ENCODE data around the gene ACAD10.
A peak's percentile ranks its signal among the peaks of the same experiment; 100 is the strongest.

Gene ACAD10

DNA sequence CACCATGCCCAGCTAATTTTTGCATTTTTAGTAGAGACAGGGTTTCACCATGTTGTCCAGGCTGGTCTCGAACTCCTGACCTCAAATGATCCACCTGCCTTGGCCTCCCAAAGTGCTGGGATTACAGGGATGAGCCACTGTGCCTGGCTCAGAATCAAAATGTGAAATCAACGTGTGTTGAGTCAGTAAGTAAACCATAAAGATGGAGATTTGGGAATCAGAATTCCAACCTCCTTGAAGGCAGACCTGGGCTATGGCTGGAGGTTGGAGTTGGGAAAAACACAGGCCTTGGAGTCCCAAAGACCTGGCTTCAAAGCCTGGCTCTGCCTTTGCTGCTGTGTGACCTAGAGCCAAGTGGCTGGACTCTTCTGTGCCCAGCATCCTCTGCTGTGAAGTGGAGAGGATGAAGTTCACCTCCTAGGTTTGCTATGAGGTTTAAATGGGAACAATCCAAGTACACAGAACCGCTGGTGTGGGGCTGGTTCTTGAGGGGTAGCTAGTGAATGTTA is 91.0 kb downstream of the ACAD10 start:
- DNase-seq (ENCODE audit: low read depth) = no peak

- no peak for DNase-seq (ENCODE audit: low read depth)
These were observed 91.6 kb downstream of the ACAD10 start for GRCh38 chr12:111777345-111778045.

DNA sequence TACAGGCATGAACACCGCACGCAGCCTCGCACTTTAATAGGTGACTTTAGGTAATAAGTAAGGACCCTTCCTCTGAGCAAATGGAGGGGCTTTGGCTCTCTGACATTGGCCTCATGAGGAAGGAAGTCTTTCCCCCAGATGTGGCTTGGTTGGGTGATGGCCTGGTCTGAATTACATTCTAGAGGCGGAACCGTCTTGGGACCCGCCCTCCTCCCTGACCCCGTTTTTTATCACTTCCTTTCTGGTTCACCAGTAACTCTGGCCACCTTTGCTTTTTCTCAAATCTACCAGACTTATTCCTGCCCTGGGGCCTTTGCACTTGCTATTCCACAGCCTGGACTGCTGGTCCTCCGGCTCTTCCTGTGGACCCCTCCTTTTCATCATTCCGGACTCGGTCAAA is 94.3 kb downstream of the ACAD10 start:
- DNase-seq (ENCODE audit: low read depth) = no peak

DNA sequence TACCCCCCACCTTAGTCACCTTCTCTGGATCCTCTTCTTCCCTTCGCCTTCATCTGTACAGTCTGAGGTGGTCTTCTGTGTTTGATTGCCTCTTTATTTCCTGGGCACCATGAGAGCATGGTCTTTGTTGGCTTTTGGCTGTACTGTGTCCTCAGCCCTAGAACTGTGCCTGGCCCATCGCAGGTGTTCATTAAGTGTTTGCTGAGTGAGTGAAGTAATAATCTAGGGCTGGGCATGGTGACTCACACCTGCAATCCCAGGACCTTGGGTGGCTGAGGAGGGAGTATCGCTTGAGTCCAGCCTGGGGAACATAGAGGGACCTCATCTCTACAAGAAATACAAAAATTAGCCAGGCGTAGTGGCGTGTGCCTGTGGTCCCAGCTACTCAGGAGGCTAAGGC is 94.8 kb downstream of the ACAD10 start:
- no peak for DNase-seq (ENCODE audit: low read depth)

- no peak for DNase-seq (ENCODE audit: low read depth)
These were observed 95.3 kb downstream of the ACAD10 start for GRCh38 chr12:111781085-111781658.

GRCh38 chr12:111783046-111783445 is 97.2 kb downstream of the ACAD10 start:
- DNase-seq (ENCODE audit: low read depth) = no peak

DNA sequence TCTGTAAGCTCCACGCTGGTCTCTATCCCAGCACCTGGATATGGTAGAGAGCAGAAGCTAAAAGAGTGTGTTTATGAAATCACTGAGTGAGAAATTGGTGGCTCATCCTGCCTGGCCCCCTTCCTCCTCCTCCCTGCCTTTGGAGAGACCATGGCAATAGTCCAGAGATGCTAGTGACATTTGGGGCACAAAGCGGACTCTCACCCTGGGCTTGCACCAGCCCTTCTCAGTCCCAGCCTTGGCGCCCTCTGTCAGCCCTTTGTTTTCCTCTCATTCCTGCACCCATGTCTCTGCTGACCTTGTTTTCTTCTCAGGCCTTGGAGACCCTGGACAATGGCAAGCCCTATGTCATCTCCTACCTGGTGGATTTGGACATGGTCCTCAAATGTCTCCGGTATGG is 99.1 kb downstream of the ACAD10 start:
- DNase-seq (ENCODE audit: low read depth) = no peak

- peak; percentile 44 for DNase-seq (ENCODE audit: low read depth)
These were observed 99.8 kb downstream of the ACAD10 start for GRCh38 chr12:111785651-111786050.

- peak; percentile 50 for DNase-seq (ENCODE audit: low read depth)
These were observed 102.4 kb downstream of the ACAD10 start for GRCh38 chr12:111788178-111788654.

DNA sequence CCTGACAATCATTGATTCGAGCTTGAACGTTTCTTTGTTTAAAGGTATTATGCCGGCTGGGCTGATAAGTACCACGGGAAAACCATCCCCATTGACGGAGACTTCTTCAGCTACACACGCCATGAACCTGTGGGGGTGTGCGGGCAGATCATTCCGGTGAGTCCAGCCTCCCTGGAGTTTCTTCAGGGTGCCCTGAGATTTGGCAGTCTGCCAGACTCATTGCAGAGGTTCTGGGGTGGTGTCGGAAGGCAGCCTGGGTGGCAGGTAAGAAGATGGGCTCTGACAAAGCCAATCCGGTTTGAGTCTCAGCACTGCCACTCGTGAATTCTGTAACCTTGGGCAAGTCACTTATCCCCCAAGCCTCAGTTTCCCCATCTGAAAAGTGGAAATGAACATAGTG is 103.9 kb downstream of the ACAD10 start:
- no peak for DNase-seq (ENCODE audit: low read depth)

- DNase-seq (ENCODE audit: low read depth) = no peak
These were observed 105.7 kb downstream of the ACAD10 start for GRCh38 chr12:111791507-111791906.

DNA sequence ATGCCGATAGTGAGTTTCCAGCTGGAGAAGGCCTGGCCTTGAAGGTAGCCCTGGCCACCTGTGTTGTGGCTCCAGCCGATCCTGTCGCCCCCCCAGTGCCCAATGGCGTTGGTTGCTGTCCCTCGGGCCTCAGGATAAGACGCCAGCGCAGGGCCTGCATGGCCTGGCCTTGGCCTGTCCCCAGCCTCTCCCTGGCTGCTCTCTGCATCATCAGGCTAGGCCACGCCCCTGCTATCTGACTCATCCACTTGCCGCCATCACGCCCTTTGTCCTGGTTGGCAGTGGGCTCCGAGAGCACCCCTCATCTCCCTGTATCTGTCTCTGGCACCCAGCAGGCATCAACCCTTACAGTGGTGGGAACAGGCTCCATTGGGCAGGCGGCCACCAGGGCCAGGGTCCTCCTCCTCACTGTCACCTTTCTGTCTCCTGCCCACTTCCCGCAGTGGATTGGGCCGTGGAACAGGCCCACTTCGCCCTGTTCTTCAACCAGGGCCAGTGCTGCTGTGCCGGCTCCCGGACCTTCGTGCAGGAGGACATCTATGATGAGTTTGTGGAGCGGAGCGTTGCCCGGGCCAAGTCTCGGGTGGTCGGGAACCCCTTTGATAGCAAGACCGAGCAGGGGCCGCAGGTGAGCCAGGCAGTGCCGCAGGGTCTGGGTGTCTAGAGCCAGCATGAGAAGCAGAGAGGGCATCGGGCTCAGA is 106.5 kb downstream of the ACAD10 start:
- DNase-seq (ENCODE audit: low read depth) = peak; percentile 19

DNA sequence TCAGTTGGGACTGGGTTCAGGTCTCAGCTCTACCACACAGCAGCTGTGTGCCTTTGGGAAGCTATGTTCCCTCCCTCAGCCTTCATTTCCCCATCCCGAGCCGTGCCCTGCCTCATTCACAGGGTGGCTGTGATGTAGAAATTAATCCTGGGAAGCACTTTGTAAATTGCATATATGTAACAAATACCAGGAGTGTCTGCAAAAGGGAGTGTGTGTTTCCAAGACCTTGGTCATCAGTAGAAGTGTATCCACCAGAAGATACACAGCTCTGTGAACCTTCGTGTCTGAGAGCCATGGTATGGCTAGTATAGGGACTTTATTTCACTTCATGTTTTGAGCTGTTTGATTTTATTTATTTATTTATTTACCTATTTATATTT is 107.0 kb downstream of the ACAD10 start:
- no peak for DNase-seq (ENCODE audit: low read depth)

DNA sequence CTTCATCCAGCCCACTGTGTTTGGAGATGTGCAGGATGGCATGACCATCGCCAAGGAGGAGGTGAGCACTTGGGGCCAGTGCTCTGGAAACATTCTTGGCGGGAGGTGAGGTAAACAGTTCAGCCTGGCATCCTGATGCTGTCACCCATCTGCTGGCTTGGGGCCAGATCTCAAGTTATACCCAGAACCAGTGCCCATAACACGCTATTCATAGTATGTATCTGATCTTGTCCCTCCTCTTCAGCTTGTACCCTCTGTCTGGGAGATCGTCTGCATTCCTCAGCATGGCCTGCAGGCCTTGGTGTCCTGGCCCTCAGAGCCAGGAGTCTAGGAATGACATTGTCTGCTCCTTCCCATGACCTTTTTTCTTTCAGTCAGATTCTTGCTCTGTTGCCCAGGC is 112.3 kb downstream of the ACAD10 start:
- DNase-seq (ENCODE audit: low read depth) = no peak

DNA sequence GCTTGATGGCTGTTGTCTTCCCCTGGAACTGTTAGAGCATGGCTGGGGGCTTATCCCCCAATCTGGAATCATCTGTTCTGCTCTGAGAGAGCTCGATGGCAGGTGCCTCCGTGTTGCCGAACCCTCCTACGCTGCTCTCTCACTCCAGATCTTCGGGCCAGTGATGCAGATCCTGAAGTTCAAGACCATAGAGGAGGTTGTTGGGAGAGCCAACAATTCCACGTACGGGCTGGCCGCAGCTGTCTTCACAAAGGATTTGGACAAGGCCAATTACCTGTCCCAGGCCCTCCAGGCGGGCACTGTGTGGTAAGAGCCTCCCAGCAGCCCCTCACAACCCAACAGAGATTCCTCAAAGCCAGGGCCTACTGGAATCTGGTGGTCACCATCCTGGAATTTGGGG is 113.9 kb downstream of the ACAD10 start:
- DNase-seq (ENCODE audit: low read depth) = no peak

DNA sequence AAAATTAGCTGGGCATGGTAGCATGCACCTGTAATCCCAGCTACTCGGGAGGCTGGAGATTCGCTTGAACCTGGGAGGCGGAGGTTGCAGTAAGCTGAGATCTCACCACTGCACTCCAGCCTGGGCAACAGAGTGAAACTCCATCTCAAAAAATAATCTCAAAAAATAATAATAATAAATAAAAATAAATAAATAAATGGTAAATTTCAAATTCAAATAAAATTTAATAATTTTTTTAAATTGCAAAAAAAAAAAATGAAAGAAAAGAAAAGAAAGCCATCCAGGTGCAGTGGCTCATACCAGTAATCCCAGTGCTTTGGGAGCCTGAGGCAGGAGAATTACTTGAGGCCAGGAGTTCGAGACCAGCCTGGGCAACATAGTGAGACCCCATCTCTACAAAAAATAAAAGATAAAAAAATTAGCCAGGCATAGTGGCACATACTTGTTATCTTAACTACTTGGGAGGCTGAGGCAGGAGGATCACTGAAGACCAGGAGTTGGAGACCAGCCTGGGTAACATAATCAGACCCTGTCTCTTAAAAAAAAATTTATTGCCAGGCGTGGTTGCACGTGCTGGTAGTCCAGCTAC is 117.3 kb downstream of the ACAD10 start:
- DNase-seq (ENCODE audit: low read depth) = no peak

DNA sequence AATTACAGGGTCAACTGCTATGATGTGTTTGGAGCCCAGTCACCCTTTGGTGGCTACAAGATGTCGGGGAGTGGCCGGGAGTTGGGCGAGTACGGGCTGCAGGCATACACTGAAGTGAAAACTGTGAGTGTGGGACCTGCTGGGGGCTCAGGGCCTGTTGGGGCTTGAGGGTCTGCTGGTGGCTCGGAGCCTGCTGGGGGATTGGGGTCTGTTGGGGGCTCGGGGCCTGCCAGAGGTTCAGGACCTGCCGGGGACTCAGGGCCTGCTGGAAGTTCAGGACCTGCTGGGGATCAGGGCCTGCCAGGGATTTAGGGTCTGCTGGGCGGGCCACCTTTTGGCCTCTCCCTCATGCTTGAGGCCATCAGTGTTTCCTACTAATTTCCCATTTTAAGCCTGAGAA is 118.0 kb downstream of the ACAD10 start:
- DNase-seq (ENCODE audit: low read depth) = no peak

GRCh38 chr12:111806304-111806703 is 120.5 kb downstream of the ACAD10 start:
- no peak for DNase-seq (ENCODE audit: low read depth)

Measured in EH (cell line).